Measurements from ENCODE around the gene FFAR3. TPM values are rescaled to one million over a fixed set of nuclear protein-coding genes. Genes with fewer than 3 reads are reported as not detected.

The FFAR3 gene
- total RNA-seq, 4 donors from 2014 or later: 0.44 to 4.3 (median 2.2) TPM

DNA sequence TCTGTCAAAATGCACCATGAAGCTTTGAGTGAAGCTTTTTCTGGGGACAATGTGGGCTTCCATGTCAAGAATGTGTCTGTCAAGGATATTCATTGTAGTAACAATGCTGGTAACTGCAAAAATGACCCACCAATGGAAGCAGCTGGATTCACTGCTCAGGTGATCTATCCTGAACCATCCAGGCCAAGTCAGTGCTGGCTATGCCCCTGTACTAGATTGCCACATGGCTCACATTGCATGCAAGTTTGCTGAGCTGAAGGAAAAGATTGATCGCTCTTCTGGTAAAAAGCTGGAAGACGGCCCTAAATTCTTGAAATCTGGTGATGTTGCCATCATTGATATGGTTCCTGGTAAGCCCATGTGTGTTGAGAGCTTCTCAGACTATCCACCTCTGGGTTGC, 25.3 kb downstream of the FFAR3 start:
- TF ChIP-seq CTCF (IDR thresholded peaks at IDR 0.05; ENCODE audit: low read depth): no peak

DNA sequence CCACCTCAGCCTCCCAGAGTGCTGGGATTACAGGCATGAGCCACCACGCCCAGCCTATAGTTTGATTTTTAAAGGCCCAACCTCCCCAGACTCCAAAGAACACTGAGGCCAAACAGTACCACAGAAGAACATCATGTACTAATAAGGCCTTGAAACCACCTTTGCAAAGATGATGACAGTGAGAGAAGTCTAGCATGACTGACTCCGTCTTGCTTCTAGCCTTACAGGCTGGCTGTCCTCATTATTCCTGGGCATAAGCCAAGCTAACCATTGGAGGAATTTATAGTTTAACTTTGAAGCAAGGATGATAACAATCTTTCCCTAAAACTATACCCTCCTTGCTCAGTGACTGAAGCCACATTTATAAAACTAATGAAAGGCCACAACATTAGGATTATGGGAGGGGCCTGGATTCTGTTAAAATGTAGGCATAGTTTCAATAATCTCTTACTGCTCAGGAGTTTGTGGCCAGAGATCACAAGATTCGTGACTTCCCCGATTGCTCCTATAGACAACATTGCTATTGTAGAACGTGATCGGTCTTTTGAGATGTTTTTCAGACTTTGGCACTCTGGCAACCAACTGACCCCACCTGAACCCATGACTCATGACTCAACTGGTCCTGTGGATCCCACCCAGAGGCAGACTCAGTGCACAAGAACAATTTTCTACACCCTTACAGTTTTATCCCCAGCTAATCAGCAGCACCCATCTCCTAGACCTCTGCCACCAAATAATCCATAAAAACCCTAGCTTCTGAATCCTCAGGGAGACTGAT, 30.2 kb downstream of the FFAR3 start:
- no peak for TF ChIP-seq CTCF (IDR thresholded peaks at IDR 0.05; ENCODE audit: low read depth)

GRCh38 chr19:35389192-35389861, 31.1 kb downstream of the FFAR3 start:
- TF ChIP-seq CTCF (IDR thresholded peaks at IDR 0.05; ENCODE audit: low read depth): no peak

DNA sequence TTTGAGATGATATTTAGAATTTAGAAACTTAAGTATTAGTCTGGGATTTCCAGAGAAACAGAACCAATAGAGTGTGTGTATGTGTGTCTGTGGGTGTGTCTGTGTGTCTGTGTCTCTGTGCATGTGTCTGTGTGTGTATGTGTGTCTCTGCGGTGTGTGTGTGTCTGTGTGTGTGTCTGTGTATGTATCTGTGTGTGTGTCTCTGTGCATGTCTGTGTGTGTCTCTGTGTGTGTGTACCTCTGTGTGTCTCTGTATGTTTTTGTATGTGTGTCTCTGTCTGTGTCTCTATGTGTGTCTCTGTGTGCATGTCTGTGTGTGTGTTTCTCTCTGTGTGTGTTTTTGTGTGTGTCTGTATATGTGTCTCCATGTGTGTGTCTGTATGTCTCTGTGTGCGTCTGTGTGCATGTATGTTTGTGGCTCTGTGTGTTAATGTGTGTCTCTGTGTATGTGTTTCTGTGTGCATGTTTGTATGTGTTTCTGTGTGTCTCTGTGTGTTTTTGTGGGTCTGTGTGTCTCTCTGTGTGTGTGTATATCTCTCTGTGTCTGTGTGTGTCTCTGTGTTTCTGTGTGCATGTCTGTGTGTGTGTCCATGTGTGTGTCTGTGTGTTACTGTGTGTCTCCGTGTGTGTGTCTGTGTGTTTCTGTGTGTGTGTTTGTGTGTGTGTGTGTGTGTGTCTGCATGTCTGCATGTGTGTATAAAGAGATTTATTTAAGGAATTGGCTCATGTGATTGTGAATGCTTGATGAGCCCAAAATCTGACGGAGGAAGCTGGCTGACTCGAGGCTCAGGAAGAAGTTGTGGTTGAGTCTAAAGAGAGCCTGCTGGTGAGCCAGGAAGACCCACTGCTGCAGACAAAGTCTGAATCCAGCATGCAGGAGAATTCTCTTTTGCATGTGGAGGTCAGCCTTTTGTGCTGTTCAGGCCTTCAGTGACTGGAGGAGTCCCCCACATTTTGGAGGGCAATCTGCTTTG, 34.8 kb downstream of the FFAR3 start:
- TF ChIP-seq CTCF (IDR thresholded peaks at IDR 0.05; ENCODE audit: low read depth): no peak

DNA sequence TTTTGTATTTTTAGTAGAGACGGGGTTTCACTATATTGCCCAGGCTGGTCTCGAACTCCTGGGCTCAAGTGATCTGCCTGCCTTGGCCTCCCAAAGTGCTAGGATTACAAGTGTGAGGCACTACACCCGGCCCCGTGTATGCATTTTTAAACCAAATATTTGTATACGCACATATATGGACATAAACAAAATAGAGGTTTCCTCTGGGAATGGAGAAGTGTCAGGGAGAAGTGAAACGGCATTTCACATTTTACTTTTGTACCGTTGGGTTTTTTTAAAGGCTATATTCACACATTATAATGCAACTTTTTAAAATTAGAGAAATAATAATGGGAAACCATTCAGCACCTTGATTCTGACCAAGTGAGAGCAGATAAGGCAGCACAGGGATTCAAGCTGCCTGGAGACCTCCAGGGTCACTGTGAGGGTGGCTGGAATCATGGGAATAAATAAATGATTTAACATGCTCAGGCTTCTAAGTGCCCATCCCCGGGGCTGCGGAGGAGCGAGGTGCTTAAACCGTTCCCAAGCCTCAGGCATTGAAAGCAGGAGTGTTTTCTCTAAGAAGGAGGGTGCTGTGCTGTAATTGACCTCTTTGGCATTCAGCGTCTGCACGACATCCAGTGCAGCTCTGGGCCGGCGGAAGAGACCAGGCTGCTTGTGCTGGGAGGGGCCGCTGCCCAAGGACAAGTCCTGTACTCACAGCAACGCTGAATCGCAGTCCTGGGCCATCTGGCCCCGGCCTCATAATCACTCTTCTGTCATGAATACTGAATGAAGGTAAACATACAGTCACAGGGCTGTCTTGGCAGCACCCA, 37.3 kb downstream of the FFAR3 start:
- TF ChIP-seq CTCF (IDR thresholded peaks at IDR 0.05; ENCODE audit: low read depth): no peak

DNA sequence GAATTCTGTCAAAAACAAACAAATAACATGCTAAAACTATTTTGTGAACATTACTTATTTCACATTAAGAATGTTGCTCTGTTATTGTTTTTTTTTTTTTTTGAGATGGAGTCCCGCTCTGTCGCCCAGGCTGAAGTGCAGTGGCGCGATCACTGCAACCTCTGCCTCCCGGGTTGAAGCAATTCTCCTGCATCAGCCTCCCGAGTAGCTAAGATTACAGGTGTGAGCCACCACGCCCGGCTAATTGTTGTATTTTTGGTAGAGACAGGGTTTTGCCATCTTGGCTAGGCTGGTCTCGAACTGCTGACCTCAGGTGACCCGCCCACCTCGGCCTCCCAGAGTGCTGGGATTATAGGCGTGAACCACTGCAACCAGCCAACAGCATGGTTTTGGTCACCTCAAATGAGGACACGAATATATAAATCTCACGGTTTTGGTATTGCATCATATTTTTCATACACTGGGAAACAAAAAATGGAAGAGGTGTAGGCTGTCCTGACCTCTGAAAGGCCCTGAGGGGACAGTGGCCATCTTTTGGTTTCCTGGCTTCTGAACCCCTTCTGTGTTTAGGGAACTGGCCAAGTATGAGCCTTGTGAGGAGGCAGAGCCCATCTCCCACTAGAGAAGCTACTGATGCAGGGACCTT, 38.1 kb downstream of the FFAR3 start:
- no peak for TF ChIP-seq CTCF (IDR thresholded peaks at IDR 0.05; ENCODE audit: low read depth)

Data from subcutaneous adipose tissue (tissue), 4 donors.